ENCODE measurements around the gene MFSD6L. TPM values are rescaled to one million over a fixed set of nuclear protein-coding genes. Genes with fewer than 3 reads are reported as not detected.

Gene MFSD6L
- total RNA-seq, 1 experiment from 2014 or later, result not detected

- no peaks in the 10 kb centered on the region for H3K27me3 ChIP-seq (ENCODE audit: control insufficient read depth, insufficient read depth, low read length)
- no peak for DNase-seq
- no peak overlapping the region for H3K4me3 ChIP-seq (ENCODE audit: insufficient read depth, low read depth, low read length)
- no peaks in the 10 kb centered on the region for H3K36me3 ChIP-seq (replicated peaks; ENCODE audit: control insufficient read depth, insufficient read depth, low read length)
Measured at GRCh38 chr17:8753136-8753975, 45.8 kb downstream of the MFSD6L start.

GRCh38 chr17:8749616-8750015 lies 49.5 kb downstream of the MFSD6L start:
- Histone ChIP-seq H3K36me3 (replicated peaks; ENCODE audit: control insufficient read depth, insufficient read depth, low read length) (no peaks in the 10 kb centered on the region), H3K27me3 (ENCODE audit: control insufficient read depth, insufficient read depth, low read length) (peaks cover 5% of the 10 kb centered on the region; the same call in 1 of the 2 replicates), H3K4me3 (ENCODE audit: insufficient read depth, low read depth, low read length) (no peak overlapping the region)
- DNase-seq, result no peak

- no peaks in the 10 kb centered on the region for H3K36me3 ChIP-seq (replicated peaks; ENCODE audit: control insufficient read depth, insufficient read depth, low read length)
- DNase-seq, result no peak
- peaks cover 5% of the 10 kb centered on the region; the same call in 1 of the 2 replicates for H3K27me3 ChIP-seq (ENCODE audit: control insufficient read depth, insufficient read depth, low read length)
- no peak overlapping the region for H3K4me3 ChIP-seq (ENCODE audit: insufficient read depth, low read depth, low read length)
Measured at GRCh38 chr17:8747742-8748141, 51.4 kb downstream of the MFSD6L start.

Other genes with a start within 250 kb of the MFSD6L start
- 84.4 and 103 TPM in 2 replicates for gene MYH10, start 168.6 kb downstream of the MFSD6L start, total RNA-seq (2014; rRNA removed; shearing (Covaris generic))
- not detected in 2 replicates for gene CCDC42, start 54.5 kb downstream of the MFSD6L start, total RNA-seq (2014; rRNA removed; shearing (Covaris generic))
- gene SPDYE4, start 40.8 kb downstream of the MFSD6L start, total RNA-seq (2014; rRNA removed; shearing (Covaris generic)), result not detected in 2 replicates
- gene PIK3R6, start 68.3 kb upstream of the MFSD6L start, total RNA-seq (2014; rRNA removed; shearing (Covaris generic)), result 0.14 TPM in 1 of 2 replicates, not detected in the other
- 13.3 and 33.6 TPM in 2 replicates for gene PIK3R5, start 166.3 kb upstream of the MFSD6L start, total RNA-seq (2014; rRNA removed; shearing (Covaris generic))
- 8.9 and 19.1 TPM in 2 replicates for gene NTN1, start 222.1 kb upstream of the MFSD6L start, total RNA-seq (2014; rRNA removed; shearing (Covaris generic))